Osteoblast (primary cell): ENCODE data around the gene SLC25A26. TPM values are rescaled to one million over a fixed set of nuclear protein-coding genes. Genes with fewer than 3 reads are reported as not detected.

ENCODE experiments used
- DNase-seq: peaks from one replicate; pipeline ENCODE4 v3.0.0; 2011; ENCODE audit warnings: low spot score, mixed read lengths; ENCODE audit not compliant: insufficient read length; ENCODE audit errors: missing footprints
- H2AFZ ChIP-seq: 2 replicates; pipeline ENCODE4 v1.6.0; 2011; ENCODE audit warnings: mild to moderate bottlenecking, low read length
- H3K27ac ChIP-seq: 2 replicates; pipeline ENCODE4 v1.5.1; 2011; ENCODE audit warnings: mild to moderate bottlenecking, low read depth, low read length, moderate library complexity
- H3K27me3 ChIP-seq: 2 replicates; pipeline ENCODE4 v1.6.0; 2012; ENCODE audit warnings: mild to moderate bottlenecking, control low read depth, inconsistent platforms, low read length, moderate library complexity; ENCODE audit not compliant: insufficient read depth
- H3K36me3 ChIP-seq: 2 replicates; pipeline ENCODE4 v1.5.1; 2011; ENCODE audit warnings: mild to moderate bottlenecking, low read length, control low read depth, moderate library complexity; ENCODE audit not compliant: insufficient read depth
- H3K4me1 ChIP-seq: 2 replicates; pipeline ENCODE4 v1.5.1; 2011; ENCODE audit warnings: mild to moderate bottlenecking, low read length, control low read depth, moderate library complexity; ENCODE audit not compliant: insufficient read depth
- H3K4me2 ChIP-seq: 2 replicates; pipeline ENCODE4 v1.6.0; 2011; ENCODE audit warnings: mild to moderate bottlenecking, low read length; ENCODE audit not compliant: insufficient read depth
- H3K4me3 ChIP-seq: fragments of 200-600 bp; sonication (generic); 3 replicates; pipeline ENCODE4 v1.5.1; 2012; ENCODE audit warnings: mild to moderate bottlenecking, low read length, inconsistent platforms; ENCODE audit not compliant: insufficient read depth
- H3K79me2 ChIP-seq: 2 replicates; pipeline ENCODE4 v1.6.0; 2012; ENCODE audit warnings: mild to moderate bottlenecking, low read length, control low read depth, inconsistent platforms; ENCODE audit not compliant: insufficient read depth
- H3K9me3 ChIP-seq: 2 replicates; pipeline ENCODE4 v1.5.1; 2011; ENCODE audit warnings: low read depth, low read length, control low read depth
- H4K20me1 ChIP-seq: 2 replicates; pipeline ENCODE4 v1.6.0; 2012; ENCODE audit warnings: mild to moderate bottlenecking, low read length, control low read depth; ENCODE audit not compliant: insufficient read depth
- CTCF ChIP-seq: IDR thresholded peaks from 2 replicates; pipeline ENCODE4 v1.5.1; 2011; ENCODE audit warnings: mild to moderate bottlenecking, low read depth, low read length, moderate library complexity; ENCODE audit errors: extremely low read depth
- total RNA-seq: library from RNA; depleted of rRNA; stranded (reverse); fragments of >200 nt; gene quantifications from 2 replicates; pipeline ENCODE4 v1.2.3, GENCODE V29; 2012

Gene SLC25A26
- total RNA-seq, 1 donor: 26.1 TPM

DNA sequence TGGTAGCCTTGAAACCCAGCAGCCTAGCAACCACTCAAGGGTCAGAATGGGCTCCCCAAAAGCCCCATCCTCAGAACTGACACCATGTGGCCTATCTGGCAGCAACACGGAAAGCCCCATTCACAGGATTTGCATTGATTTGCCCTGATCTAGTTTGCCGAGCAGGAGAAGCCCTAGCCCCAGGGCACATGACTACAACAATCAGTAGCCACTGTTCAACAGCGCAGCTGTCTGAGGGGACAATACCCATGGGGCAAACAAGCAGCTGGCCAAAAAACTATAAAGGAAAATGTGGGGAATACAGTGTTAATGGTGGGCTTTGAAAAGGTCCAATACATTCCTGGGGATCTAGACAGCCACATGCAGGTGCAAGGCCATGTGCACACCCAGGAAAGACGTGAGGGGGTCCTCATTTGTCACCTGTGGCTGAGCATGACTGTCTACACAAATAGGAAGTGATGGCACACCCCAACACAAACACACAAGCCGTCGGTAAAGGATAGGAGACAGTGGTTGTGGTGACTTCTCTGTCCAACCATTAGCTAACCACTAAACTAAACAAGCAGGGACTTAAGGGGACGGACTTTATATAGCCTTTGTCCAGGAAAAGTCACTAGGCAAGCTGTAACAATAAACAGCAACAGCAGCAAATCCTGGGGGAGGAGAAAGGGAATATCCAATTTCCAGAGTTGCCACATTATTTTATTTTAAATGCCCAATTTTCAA is 166.3 kb downstream of the SLC25A26 start:
- H3K36me3 ChIP-seq: peaks cover 15% of the 10 kb centered on the region
- no peaks in the 10 kb centered on the region for H4K20me1 ChIP-seq
- no peak overlapping the region for H3K27ac ChIP-seq
- DNase-seq: no peak
- no peaks in the 10 kb centered on the region for H3K79me2 ChIP-seq
- no peak overlapping the region for H3K4me3 ChIP-seq
- H2AFZ ChIP-seq: no peak overlapping the region
- H3K27me3 ChIP-seq: no peaks in the 10 kb centered on the region
- TF ChIP-seq CTCF: no peak
- H3K4me2 ChIP-seq: no peak overlapping the region
- no peaks in the 10 kb centered on the region for H3K9me3 ChIP-seq
- no peaks in the 10 kb centered on the region for H3K4me1 ChIP-seq

DNA sequence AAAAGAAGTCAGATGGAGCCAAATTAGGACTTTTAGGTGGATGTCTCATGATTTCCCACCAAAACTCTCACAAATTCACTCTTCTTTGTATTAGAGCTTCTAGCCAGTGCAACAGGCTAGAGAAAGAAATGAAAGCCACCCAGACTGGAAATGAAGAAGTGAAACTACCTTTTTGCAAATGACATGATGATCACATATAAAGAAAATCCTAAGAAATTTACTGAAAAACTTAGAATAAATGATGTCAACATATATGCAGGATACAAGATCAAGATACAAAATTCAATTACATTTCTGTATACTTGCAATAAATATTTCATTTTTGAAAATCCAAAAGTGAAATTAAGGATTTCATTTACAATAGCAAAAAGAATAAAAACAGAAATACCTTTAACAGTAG is 169.2 kb downstream of the SLC25A26 start:
- no peaks in the 10 kb centered on the region for H3K79me2 ChIP-seq
- H2AFZ ChIP-seq: no peak overlapping the region
- H3K36me3 ChIP-seq: peaks cover under 1% of the 10 kb centered on the region
- DNase-seq: no peak
- no peaks in the 10 kb centered on the region for H3K27me3 ChIP-seq
- TF ChIP-seq CTCF: no peak
- H3K27ac ChIP-seq: no peak overlapping the region
- H3K4me1 ChIP-seq: peaks cover 24% of the 10 kb centered on the region
- H4K20me1 ChIP-seq: no peaks in the 10 kb centered on the region
- H3K9me3 ChIP-seq: no peaks in the 10 kb centered on the region
- H3K4me3 ChIP-seq: no peak overlapping the region
- H3K4me2 ChIP-seq: no peak overlapping the region

- Histone ChIP-seq H3K4me2 (no peak overlapping the region), H4K20me1 (no peaks in the 10 kb centered on the region), H3K4me1 (peaks cover 28% of the 10 kb centered on the region), H2AFZ (no peak overlapping the region), H3K27me3 (no peaks in the 10 kb centered on the region), H3K36me3 (no peaks in the 10 kb centered on the region), H3K27ac (no peak overlapping the region), H3K9me3 (no peaks in the 10 kb centered on the region), H3K4me3 (no peak overlapping the region), H3K79me2 (no peaks in the 10 kb centered on the region)
- no peak for DNase-seq
- no peak for TF ChIP-seq CTCF
Observed at GRCh38 chr3:66392512-66392911, 171.7 kb downstream of the SLC25A26 start.

DNA sequence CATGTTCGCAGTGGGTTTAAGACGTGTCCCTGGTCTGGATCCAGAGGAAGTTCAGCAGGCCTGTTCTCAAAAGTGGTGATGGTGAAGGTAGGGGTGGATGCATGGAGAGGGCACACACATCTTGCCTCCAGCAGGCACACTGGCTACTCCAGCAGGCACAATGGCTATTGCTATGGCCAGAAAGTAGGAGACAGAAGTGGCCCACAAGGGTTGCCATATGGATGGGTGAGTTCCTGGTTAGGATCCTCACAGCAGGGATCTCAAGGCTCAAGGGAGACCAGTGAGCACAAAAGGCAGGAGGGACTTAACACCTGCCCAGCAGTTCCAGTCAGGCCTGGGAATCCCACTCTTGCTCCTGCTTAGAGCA is 172.1 kb downstream of the SLC25A26 start:
- Histone ChIP-seq H4K20me1 (no peaks in the 10 kb centered on the region), H3K4me3 (peak overlapping the region; percentile 50), H2AFZ (peak overlapping the region; percentile 47), H3K4me1 (peaks cover 28% of the 10 kb centered on the region), H3K4me2 (peak overlapping the region; percentile 77), H3K27me3 (no peaks in the 10 kb centered on the region), H3K9me3 (no peaks in the 10 kb centered on the region), H3K36me3 (no peaks in the 10 kb centered on the region), H3K27ac (peak overlapping the region; percentile 61), H3K79me2 (no peaks in the 10 kb centered on the region)
- DNase-seq: no peak
- no peak for TF ChIP-seq CTCF
